GM12872 (cell line): ENCODE results near the gene TBL1Y.

Source experiments
- TF ChIP-seq, protein P1 (sequence below): IDR thresholded peaks from 3 replicates; pipeline ENCODE4 v1.5.1; 2011; ENCODE audit warnings: low read depth, mild to moderate bottlenecking, low read length, moderate library complexity; ENCODE audit not compliant: insufficient read depth

Gene TBL1Y

DNA sequence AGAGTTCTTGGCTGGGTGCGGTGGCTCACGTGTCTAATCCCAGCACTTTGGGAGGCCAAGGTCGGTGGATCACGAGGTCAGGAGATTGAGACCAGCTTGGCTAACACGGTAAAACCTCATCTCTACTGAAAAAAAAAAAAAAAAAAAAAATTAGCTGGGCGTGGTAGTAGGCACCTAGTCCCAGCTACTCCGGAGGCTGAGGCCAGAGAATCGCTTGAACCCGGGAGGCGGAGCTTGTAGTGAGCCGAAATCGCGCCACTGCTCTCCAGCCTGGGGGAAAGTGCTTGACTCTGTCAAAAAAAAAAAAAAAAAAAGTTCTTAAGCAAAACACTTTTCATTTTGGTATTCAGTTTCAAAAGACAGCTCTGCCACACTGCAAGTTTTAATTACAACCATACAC is 37.9 kb downstream of the TBL1Y start:
- TF ChIP-seq, protein P1, sequence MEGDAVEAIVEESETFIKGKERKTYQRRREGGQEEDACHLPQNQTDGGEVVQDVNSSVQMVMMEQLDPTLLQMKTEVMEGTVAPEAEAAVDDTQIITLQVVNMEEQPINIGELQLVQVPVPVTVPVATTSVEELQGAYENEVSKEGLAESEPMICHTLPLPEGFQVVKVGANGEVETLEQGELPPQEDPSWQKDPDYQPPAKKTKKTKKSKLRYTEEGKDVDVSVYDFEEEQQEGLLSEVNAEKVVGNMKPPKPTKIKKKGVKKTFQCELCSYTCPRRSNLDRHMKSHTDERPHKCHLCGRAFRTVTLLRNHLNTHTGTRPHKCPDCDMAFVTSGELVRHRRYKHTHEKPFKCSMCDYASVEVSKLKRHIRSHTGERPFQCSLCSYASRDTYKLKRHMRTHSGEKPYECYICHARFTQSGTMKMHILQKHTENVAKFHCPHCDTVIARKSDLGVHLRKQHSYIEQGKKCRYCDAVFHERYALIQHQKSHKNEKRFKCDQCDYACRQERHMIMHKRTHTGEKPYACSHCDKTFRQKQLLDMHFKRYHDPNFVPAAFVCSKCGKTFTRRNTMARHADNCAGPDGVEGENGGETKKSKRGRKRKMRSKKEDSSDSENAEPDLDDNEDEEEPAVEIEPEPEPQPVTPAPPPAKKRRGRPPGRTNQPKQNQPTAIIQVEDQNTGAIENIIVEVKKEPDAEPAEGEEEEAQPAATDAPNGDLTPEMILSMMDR = no peak

DNA sequence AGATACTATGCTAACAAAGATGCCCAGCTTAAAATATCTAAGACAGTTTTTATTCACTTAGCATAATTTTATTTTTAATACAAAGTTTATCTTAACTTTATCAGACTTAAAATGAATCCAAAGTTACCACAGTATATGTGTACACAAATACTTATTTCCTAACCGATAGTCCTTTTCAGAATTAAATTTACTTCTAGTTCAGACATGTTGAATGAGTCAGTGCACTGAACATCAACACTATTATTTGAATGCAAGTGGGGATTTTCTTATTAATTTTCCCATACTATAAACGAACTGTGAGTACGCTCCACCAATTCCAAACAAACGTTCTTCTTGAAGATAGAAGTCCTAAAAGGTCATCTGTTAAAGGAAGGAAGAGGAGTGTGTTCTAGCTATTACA is 39.5 kb downstream of the TBL1Y start:
- TF ChIP-seq, protein P1 = no peak

DNA sequence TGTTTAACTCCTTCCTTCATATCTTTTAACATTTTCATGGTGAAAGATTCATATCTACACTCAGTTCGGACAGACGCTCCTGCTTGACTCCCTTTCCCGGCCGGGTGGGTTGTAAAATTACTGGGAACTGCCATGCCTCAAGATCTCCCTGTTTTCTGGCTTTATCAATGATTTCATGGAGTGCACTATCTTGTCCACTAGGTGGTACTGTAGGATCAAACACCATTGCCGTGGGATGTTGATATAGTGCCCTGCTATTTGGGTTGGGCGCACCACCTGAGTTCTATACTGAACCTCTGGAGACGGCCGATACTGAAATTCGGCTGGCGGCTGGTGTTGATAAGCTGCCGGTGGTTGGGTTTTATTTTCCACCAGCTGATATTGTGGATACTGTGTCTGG is 54.2 kb downstream of the TBL1Y start:
- TF ChIP-seq, protein P1 = peak; percentile 51

DNA sequence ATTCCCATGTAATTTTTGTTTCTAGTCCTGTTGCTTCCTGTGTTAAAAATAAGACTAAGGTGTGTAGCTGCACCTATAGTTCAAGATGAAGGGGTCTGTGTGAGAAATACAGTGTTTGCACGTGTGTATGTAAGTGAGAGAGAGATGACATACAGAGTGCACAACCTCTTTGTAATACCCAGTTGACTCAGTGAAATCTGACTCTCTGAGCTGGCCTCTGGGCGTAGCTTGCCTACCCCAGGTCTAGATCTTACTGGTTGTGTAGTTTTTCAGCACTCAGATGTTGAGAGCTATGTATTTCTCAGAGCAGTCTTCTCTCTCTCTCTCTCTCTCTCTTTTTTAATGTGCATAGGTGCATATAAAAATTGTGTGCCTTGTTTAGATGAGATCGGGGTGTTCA is 56.0 kb downstream of the TBL1Y start:
- TF ChIP-seq, protein P1 = no peak

DNA sequence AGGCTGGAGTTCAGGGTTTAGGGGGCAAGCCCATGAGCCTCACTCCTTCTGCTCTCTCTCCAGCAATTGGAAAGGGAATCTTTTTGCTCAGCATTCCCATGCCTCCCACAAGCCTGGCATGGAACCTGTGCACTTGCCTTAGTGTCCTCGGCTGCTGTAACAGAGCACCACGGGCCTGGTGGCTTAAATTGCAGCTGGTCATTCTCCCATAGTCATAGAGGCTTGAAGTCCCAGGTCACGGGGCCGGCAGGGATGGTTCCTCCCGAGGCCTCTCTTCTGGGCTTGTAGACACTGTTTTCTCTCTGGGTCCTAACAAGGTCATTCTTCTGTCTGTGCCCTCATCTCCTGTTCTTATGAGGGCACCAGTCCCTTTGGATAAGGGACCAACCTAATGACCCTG is 57.2 kb downstream of the TBL1Y start:
- TF ChIP-seq, protein P1 = no peak

DNA sequence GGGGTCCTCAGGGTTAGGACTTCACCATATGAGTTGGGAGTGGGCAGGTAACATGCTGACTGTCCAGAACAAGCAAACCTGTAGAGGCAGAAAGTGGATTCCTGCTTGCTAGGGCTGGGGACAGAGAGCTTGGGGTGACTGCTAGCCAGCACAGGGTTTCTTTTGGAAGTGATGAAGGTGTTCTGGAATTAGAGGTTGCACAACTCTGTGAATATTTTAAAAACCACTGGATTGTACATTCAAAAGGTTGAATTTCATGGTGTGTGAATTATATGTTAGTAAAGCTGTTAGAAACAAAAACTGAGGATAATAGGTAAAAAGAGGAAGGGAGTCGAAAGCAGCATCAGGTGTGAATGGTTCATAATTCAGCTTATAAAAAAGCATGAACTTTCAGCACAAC is 57.7 kb downstream of the TBL1Y start:
- TF ChIP-seq, protein P1 = no peak

DNA sequence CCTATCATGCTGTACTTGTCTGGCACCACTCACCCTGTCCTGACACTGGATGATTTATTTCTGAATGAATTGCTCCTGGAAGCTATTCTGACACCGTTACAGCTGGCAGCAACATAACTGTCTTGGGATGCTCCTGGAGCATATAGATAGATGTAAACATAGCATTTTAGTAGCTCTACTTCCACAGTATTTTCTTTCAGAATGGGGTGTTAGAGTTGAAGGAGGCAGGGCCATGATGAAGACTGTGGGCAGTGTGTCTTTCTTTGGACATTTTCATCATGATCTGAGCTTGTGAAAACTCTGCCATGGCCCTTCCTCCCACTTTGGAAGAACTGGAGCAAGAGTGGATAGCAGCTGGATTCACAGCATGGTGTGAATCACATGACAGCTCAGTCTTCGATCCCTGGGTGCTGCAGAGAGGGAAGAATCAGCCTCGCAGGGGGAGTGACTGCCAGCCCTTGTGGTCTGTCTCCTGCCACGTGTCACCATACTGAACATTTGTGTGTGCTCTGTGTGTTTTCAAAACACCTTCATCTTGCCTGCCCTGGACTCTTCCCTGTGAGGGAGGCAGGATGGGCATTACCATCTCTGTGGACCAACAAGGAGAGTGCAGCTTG is 61.9 kb downstream of the TBL1Y start:
- TF ChIP-seq, protein P1 = no peak
